Skin epidermis (tissue), 12 donors: ENCODE results near the gene C1QTNF6.
"Not testable (repeated sequence)": the region's sequence is repeated elsewhere in the genome, so short reads cannot be mapped to it uniquely, and the experiment has no call there.

Experiments
- H3K27ac ChIP-seq, 21 experiments: fragments of 200-600 bp; sonication (generic) in 11 of 21; one replicate each; pipeline ENCODE4 v1.5.0; 2020; ENCODE audit warnings: mild to moderate bottlenecking in 3 of 21, inconsistent platforms in 2 of 21, moderate library complexity in 2 of 21
- H3K4me3 ChIP-seq, 7 experiments: fragments of 200-600 bp; sonication (generic) in 2 of 7; one replicate each; pipeline ENCODE4 v1.5.0; 2020; ENCODE audit warnings: inconsistent platforms in 2 of 7, mild to moderate bottlenecking in 2 of 7, moderate library complexity in 1 of 7

Gene C1QTNF6

GRCh38 chr22:37182949-37183245 is 5.2 kb downstream of the C1QTNF6 start:
- peak overlapping the region in 2 of 21 experiments; percentile 56 to 70 for H3K27ac ChIP-seq
- no peak overlapping the region for H3K4me3 ChIP-seq

GRCh38 chr22:37182101-37182948 is 5.7 kb downstream of the C1QTNF6 start:
- peak overlapping the region in 2 of 21 experiments; percentile 44 to 70 for H3K27ac ChIP-seq

DNA sequence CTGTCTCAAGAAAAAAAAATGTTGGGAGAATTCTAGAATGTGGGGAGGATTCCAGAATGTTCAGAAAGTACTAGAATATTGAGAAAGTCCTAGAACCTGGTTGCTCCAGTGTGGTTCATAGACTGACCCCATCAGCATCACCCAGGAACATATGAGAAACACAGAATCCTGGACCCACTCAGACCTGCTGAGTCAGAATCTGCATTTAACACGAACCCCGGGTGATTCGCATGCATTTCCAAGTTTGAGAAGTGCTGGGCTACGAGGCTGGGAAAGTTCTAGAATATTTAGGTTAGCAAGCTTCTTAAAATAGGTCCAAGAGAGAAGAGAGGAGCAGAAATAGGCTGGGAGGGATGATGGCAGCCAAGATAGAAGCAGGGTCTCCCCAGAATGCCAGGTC is 6.4 kb downstream of the C1QTNF6 start:
- H3K4me3 ChIP-seq: no peak overlapping the region
- peak overlapping the region in 1 of 21 experiments; percentile 44 for H3K27ac ChIP-seq

More at GRCh38 chr22:37182101-37182948, 5.7 kb downstream of the C1QTNF6 start:
- no peak overlapping the region for H3K4me3 ChIP-seq

- Histone ChIP-seq H3K27ac (no peak overlapping the region), H3K4me3 (no peak overlapping the region)
Measured at GRCh38 chr22:37180531-37181231, 7.4 kb downstream of the C1QTNF6 start.

DNA sequence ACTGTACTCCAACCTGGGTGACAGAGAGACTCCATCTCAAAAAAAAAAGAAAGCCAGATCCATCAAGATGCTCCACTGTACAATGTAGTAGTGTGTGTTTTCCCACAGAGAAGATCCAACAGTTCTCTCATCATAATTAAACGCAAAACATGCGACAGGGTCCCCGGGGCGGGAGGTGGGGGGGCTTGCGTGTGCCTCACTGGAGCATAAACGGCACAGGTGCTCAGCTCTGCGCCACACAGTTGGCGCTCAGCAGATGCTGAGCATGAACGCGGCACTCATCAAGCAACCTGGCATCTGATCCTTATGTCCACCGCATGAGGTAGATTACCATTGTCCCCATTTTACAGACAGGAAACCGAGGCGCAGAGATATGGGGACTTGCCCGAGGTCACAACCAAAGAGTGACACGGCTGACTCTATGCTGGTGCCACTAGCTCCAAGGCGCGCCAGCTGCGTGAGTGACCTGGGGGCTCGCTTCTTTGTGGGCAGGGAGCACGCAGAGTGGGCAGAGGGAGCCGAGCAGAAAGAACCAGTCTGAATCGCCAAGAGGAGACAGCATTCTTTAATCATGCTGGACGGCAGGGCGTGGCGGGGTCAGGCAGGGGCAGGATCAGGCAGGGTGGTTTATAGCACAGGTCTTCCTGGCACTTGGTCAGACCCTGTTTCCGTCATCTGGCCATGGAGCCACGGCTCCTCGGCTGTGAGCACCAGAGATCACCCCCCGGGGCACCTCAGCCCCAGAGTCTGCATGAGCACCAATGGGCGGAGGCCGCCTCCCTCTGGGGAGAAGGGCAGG is 8.2 kb downstream of the C1QTNF6 start:
- H3K27ac ChIP-seq: peak overlapping the region in 3 of 21 experiments; percentile 7 to 81 (median 29)
- H3K4me3 ChIP-seq: no peak overlapping the region

GRCh38 chr22:37179126-37179470 is 8.9 kb downstream of the C1QTNF6 start:
- H3K27ac ChIP-seq: peak overlapping the region in 11 of 21 experiments; percentile 20 to 86 (median 51)
- H3K4me3 ChIP-seq: no peak overlapping the region

GRCh38 chr22:37178350-37179125 is 9.5 kb downstream of the C1QTNF6 start:
- Histone ChIP-seq H3K4me3 (no peak overlapping the region), H3K27ac (peak overlapping the region in 15 of 21 experiments; percentile 10 to 86 (median 51))

DNA sequence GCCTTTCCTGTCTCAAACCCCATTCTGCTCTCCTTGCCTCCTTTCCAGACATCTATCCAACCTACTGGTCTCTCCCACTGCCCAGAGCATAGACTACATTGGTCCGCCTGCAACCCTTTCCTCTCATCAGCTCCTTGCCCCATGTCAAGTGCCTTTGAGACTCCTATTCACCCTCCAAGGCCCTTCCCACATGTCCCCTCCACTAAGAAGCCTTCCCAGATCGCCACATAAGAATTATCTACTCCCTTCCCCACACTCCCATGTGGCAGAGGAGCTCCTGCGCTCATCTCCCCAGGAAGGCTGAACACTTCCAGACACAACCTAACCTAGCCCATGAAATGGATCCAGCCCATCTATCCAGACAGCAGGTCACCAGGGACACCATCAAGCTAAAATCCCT is 10.3 kb downstream of the C1QTNF6 start:
- H3K4me3 ChIP-seq: no peak overlapping the region
- H3K27ac ChIP-seq: peak overlapping the region in 11 of 21 experiments; percentile 10 to 86 (median 63)

GRCh38 chr22:37177221-37177620 is 10.8 kb downstream of the C1QTNF6 start:
- no peak overlapping the region for H3K4me3 ChIP-seq
- peak overlapping the region in 18 of 21 experiments; percentile 29 to 86 (median 61) for H3K27ac ChIP-seq

DNA sequence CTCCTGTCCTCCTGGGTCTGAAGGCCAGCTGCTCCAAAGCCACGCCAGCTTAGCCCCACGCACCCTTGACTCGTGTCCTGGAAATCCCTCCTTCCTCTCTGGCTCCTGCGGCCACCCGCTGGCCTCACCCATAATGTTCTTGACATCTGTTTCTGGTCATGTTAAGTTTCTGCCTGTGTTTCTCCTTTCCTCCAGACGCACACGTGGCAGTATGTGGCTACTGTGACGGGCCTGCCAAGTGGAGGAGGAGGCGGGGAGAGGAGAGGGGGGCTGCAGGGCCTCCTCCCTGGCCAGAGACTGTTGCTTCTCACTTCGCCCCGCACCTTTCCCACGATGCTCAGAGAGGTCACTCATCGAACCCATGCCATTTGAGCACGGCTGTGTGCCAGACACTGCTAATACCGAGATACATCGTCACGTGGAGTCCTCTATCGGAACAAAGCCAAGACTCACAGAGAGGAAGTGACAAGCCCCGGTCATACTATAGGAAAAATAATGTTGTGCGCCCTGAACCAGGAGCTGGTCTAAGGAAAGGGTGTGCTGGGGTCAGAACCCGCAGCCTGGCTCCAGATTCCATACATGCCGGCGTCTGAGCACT is 11.5 kb downstream of the C1QTNF6 start:
- Histone ChIP-seq H3K4me3 (no peak overlapping the region), H3K27ac (peak overlapping the region in 19 of 21 experiments; percentile 31 to 86 (median 59))

DNA sequence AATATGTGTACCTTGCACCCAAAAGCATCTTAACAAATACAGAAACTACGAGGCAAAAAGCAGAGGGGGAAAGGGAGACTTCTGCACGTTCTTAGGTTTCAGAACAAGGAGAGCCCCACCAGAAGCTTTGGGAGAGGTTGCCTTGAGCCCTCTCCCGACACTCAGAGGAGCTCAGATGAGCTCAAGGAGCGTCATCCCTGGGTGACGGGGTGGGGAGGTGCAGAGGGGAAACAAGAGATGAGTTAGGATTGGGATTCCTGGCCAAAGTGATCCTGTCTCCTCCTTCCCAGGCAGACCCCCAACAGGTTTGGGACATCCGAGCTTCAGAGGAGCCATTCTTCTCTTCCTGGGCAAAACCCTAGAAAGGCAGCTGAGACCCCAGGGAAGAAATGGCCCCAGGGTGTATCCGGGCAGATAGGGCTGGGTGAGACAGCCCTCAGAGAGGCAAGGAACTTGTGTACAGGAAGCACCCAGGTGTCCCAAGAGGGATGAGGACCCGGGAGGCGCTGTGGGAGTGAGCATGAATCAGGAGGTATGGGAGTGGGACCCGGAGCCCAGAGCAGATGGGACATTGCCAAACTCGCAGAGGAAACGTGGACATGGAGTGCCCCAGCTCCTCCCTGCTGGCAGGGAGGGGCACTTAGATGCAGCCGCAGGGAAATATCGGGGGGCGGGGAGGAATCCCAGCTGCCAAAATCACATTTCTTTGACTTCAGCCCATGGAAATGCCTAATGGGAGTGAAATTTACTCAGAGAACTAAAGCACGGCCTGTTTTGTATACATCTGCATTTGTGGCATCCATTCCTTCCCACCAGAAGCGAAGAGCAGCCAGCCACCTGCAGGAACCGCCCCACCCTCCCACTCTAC is 12.4 kb downstream of the C1QTNF6 start:
- Histone ChIP-seq H3K27ac (peak overlapping the region in 18 of 21 experiments; percentile 12 to 86 (median 61)), H3K4me3 (no peak overlapping the region)

- no peak overlapping the region for H3K4me3 ChIP-seq
- H3K27ac ChIP-seq: peak overlapping the region in 5 of 21 experiments; percentile 18 to 86 (median 66)
Measured at GRCh38 chr22:37174964-37175363, 13.1 kb downstream of the C1QTNF6 start.

DNA sequence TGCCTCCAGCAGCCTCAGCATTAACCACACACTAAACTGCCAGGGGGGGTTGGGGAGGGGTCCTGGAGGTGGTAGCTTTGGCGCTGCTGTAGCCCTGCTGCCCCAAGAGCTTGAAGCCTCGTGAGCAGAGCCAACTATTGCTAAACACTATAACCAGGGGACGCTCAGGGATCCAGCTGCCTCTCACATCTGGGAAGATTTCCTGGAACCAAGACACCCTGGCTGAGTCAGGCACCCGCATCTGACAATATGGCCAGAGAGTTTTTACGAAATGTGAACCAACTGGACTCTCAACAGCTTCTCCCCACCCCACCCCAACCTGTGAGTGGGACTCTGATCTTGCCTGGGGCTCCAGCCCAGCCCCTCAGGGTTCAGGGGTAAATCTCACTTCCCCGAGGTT is 14.3 kb downstream of the C1QTNF6 start:
- Histone ChIP-seq H3K4me3 (no peak overlapping the region), H3K27ac (peak overlapping the region in 10 of 21 experiments; percentile 9 to 68 (median 42))

DNA sequence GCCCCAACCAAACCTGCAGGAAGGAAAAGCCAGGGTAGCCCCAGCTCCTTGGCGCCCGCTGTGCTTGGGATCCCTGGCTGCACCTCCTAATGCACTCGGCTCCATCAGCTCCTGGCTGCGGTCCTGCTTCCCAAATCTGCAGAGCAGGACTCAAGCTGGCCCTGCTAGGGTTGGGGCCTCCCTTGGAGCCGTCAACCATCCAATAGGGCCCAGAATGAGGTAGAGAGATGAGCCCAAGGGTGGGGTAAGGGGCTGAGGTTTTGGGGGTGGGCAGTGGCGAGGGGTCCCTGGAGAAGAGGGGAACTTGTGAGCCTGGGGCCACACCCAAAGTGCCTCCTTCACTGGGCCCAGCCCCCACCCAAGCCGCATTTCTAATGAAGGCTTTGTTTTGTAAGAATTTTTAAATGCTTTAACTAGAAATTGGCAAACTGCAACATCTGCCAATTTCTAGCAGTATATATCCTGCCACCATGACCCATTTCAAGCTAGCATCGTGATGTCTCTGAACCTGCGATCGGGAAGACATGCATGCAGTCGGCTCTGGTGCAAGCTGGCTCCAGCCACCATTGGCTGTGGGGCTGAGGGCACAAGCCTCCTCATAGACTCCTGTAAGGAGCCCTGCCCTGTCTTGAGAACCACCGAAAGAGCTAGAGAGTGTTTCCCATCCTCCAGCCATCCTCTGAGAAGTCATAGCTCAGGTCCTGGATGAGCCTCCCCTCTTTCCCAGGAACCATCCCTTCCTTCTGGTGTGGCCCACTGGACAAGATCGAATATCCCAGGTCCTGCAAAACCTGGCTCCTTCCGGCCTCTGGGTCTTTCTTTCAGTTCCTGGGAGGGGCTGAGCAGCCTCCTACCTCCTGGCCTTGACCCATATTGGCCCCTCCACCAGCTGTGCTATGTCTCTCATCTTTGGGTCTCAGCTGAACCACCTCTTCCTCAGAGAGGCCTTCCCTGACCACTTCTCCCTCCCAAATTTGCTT is 15.5 kb downstream of the C1QTNF6 start:
- H3K27ac ChIP-seq: peak overlapping the region in 8 of 21 experiments; percentile 4 to 55 (median 20)
- H3K4me3 ChIP-seq: no peak overlapping the region

DNA sequence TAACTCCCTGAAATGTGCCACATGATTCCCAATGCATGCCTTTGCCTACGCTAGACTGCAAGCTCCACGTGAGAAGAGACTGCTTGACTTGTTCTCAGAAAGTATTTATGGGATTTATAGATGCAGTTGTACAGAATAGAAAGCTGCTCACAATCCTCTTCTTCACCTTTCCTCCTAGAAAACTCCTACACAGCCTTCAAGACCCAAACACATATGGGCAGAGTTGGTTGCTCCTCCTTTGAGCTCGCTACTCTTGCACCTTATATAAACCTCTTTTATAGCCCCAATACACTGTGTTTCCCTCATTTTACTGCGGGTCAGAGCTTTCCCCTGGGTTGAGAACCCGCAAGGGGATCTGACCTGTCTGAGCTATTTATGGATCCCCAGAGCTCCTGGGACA is 16.4 kb downstream of the C1QTNF6 start:
- Histone ChIP-seq H3K4me3 (no peak overlapping the region), H3K27ac (peak overlapping the region in 2 of 21 experiments; percentile 29 to 42)

DNA sequence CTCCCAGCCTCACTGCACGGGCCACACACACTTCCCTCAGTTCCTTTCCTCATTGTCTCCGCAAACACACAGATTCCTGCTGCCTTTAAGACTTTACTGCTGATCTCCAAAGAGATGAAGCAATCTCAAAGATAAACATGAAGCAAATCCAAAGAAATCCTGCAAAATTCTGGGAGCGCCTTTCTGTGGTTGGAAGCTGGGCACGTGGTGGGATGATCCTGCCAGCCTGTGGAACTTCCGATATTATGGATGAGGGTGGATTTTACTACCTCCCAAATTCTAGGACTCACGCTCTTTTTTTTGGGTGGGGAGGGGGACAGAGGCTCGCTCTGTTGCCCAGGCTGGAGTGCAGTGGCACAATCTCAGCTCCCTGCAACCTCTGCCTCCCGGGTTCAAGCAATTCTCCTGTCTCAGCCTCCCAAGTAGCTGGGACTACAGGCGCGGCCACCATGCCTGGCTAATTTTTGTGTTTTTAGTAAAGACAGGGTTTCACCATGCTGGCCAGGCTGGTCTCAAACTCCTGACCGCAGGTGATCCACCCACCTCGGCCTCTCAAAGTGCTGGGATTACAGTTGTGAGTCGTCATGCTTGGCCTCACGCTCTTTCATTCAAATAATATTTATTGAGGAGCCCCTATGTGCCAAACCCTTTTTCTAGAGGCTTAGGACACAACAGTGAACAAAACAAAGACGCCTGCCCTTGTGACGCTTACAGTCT is 17.2 kb downstream of the C1QTNF6 start:
- H3K4me3 ChIP-seq: not testable (repeated sequence)
- peak overlapping the region in 11 of 21 experiments; percentile 24 to 89 (median 42) for H3K27ac ChIP-seq
